Spleen (tissue), 11 donors: ENCODE measurements around the gene FCHO2. TPM values are rescaled to one million over a fixed set of nuclear protein-coding genes. Genes with fewer than 3 reads are reported as not detected.

ENCODE experiments used
- DNase-seq: peaks from one replicate; pipeline ENCODE4 v3.0.0-alpha.2; 2020
- H3K27ac ChIP-seq, 8 donors: fragments of 200-600 bp; sonication (generic) in 7 of 8; 1 replicate in 4 of 8; 2 replicates in 4 of 8; pipeline versions ENCODE4 v1.5.0 to v1.8.0; 2016 to 2021; ENCODE audit warnings: inconsistent platforms in 4 of 8, mild to moderate bottlenecking in 4 of 8, moderate library complexity in 1 of 8
- H3K27me3 ChIP-seq, 7 donors: fragments of 200-600 bp; sonication (generic) in 6 of 7; replicated peaks in 1 of 7; 1 replicate in 4 of 7; 2 replicates in 3 of 7; pipeline versions ENCODE4 v1.5.0 to v1.8.0; 2016 to 2021; ENCODE audit warnings: inconsistent platforms in 3 of 7, mild to moderate bottlenecking in 1 of 7
- H3K36me3 ChIP-seq, 6 donors: fragments of 200-600 bp; sonication (generic) in 5 of 6; 1 replicate in 4 of 6; 2 replicates in 2 of 6; pipeline versions ENCODE4 v1.5.0 to v1.8.0; 2016 to 2021; ENCODE audit warnings: inconsistent platforms in 2 of 6
- H3K4me1 ChIP-seq, 6 donors: fragments of 200-600 bp; sonication (generic) in 5 of 6; 1 replicate in 3 of 6; 2 replicates in 3 of 6; pipeline versions ENCODE4 v1.5.0 to v1.8.0; 2016 to 2021; ENCODE audit warnings: inconsistent platforms in 3 of 6
- H3K4me3 ChIP-seq, 8 donors: fragments of 200-600 bp; sonication (generic) in 7 of 8; 1 replicate in 4 of 8; 2 replicates in 4 of 8; pipeline versions ENCODE4 v1.5.0 to v1.8.0; 2016 to 2021; ENCODE audit warnings: inconsistent platforms in 4 of 8, mild to moderate bottlenecking in 4 of 8, moderate library complexity in 2 of 8
- H3K9me3 ChIP-seq, 8 donors: fragments of 200-600 bp; sonication (generic) in 7 of 8; 1 replicate in 4 of 8; 2 replicates in 4 of 8; pipeline versions ENCODE4 v1.5.0 to v1.8.0; 2016 to 2021; ENCODE audit warnings: inconsistent platforms in 4 of 8
- POLR2A ChIP-seq, 3 donors: fragments of 450-650 bp; IDR thresholded peaks; one replicate each; pipeline ENCODE4 v1.5.1; 2017; ENCODE audit warnings: antibody characterized with exemption in 3 of 3, mild to moderate bottlenecking in 1 of 3
- POLR2AphosphoS5 ChIP-seq, 3 donors: sonication (generic); formaldehyde crosslinking; IDR thresholded peaks; one replicate each; pipeline ENCODE4 v1.5.1; 2017; ENCODE audit warnings: antibody characterized with exemption in 3 of 3
- WGBS, 5 donors: extraction: QIAGEN DNeasy Blood & Tissue Kit in 3 of 5; methylation state at CpG; one replicate each; pipeline versions ENCODE4 v1.1.5 to v1.1.7; 2013 to 2018; 5-methylcytosine and 5-hydroxymethylcytosine counted together
- intact Hi-C: fragments of 100-400 bp; cut with DNase I; formaldehyde crosslinking; loops from one replicate; pipeline ENCODE4 v1.15.0; 2023; ENCODE audit warnings: low total_unique reads
- polyA plus RNA-seq, 3 donors: library from polyadenylated mRNA; stranded (reverse); fragments of 200-250 nt; gene quantifications; one replicate each; pipeline ENCODE4 v1.2.1, GENCODE V29; 2013
- total RNA-seq, 7 donors: library from RNA; depleted of rRNA in 3 of 7; stranded (reverse); fragments of >200 nt in 3 of 7; fragmentation: NEBNext Ultra II Directional in 4 of 7; extraction: Animal tissue kit (Norgen Biotek cat#: 25700) in 4 of 7; gene quantifications; one replicate each; pipeline versions ENCODE4 v1.1.0 to v1.2.1, GENCODE V29; 2016 to 2021
- TF ChIP-seq, protein P1 (sequence below), 11 experiments: fragments of 200-600 bp in 7 of 11; fragments of 450-650 bp in 4 of 11; sonication (generic) in 4 of 11; IDR thresholded peaks in 8 of 11; conservative IDR thresholded peaks in 3 of 11; 1 replicate in 7 of 11; 2 replicates in 4 of 11; pipeline versions ENCODE4 v1.4.0 to v1.8.0; 2016 to 2021; ENCODE audit warnings: antibody characterized with exemption in 11 of 11, inconsistent platforms in 4 of 11, mild to moderate bottlenecking in 1 of 11
- donor health status: healthy with polysubstance abuse.
- donor health status: DM: no; HTN: no; CAD: no; lungs with moderate emphysema.
- donor health status: DM: no; HTN: no; CAD: no.
- donor health status: Bipolar disorder and iron deficiency.
- donor health status: healthy.
- donor health status: DM: no; HTN: no; CAD: no.
- donor health status: DM: yes; HTN: yes; CAD: no.

Gene FCHO2
- total and polyA plus RNA-seq, 10 donors, result 5.6 to 86.6 (median 41.2) TPM

DNA sequence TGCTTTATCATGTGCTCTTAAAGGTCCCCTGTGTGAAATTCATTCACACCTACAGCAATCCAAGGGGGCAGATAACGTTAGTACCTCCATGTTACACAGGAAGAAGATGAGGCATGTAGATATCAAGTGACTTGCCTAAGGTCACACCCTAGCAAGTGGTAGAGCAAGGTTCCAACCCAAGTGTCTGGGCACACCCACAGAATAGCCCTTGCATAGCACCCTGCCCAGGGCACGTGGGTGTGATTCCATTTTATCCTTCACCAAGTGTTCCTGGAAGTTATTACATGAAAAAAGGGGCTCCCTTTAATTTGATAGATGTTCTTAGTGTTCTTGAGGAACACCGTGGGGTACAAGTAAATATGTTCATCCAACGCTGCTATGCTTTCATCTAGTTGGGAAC is 169.4 kb downstream of the FCHO2 start:
- 57 to 74% (median 64%) methylated on average over 4 of the region's 4 CpGs for WGBS, 5 donors
- Histone ChIP-seq H3K4me1 (peaks cover under 1 to 62% (median 15%) of the 10 kb centered on the region in 6 donors), H3K36me3 (peaks cover 0 to 36% (median 0%) of the 10 kb centered on the region in 6 donors), H3K4me3 (no peak overlapping the region), H3K27me3 (peaks cover 0 to 57% (median 14%) of the 10 kb centered on the region in 7 donors), H3K27ac (no peak overlapping the region), H3K9me3 (no peaks in the 10 kb centered on the region)
- TF ChIP-seq POLR2AphosphoS5 (IDR thresholded peaks at IDR 0.05), result no peak
- no peak for TF ChIP-seq POLR2A (IDR thresholded peaks at IDR 0.05)
- TF ChIP-seq, protein P1, sequence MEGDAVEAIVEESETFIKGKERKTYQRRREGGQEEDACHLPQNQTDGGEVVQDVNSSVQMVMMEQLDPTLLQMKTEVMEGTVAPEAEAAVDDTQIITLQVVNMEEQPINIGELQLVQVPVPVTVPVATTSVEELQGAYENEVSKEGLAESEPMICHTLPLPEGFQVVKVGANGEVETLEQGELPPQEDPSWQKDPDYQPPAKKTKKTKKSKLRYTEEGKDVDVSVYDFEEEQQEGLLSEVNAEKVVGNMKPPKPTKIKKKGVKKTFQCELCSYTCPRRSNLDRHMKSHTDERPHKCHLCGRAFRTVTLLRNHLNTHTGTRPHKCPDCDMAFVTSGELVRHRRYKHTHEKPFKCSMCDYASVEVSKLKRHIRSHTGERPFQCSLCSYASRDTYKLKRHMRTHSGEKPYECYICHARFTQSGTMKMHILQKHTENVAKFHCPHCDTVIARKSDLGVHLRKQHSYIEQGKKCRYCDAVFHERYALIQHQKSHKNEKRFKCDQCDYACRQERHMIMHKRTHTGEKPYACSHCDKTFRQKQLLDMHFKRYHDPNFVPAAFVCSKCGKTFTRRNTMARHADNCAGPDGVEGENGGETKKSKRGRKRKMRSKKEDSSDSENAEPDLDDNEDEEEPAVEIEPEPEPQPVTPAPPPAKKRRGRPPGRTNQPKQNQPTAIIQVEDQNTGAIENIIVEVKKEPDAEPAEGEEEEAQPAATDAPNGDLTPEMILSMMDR (IDR thresholded peaks at IDR 0.05 in 8 of 11, conservative IDR thresholded peaks at IDR 0.05 in 3 of 11), result no peak
- no peak for DNase-seq
- intact Hi-C loops, result no loop called here

DNA sequence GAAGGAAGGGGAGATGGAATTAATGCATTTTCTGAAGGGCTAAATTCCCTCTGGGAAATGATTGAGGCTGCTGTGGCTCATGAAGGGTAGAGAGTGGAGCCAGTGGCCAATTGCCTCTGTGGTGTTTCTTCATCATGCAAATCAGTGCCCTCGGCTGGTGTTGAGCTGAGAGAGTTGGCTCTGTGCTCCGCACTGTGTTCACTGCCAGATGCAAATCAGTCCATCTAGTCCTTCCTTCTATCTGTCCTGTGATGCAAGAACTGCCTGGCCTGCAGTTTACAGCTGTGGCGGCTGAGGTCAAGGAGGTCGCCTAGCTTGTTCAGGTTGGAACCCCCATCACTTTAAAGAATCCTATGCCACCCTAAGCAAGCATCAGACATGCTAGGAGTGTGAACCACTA is 170.5 kb downstream of the FCHO2 start:
- peaks cover 0 to 40% (median 0%) of the 10 kb centered on the region in 6 donors for H3K36me3 ChIP-seq
- peaks cover 0 to 54% (median 13%) of the 10 kb centered on the region in 6 donors for H3K4me1 ChIP-seq
- no peak for DNase-seq
- H3K27ac ChIP-seq, result no peak overlapping the region
- H3K9me3 ChIP-seq, result no peaks in the 10 kb centered on the region
- TF ChIP-seq, protein P1 (IDR thresholded peaks at IDR 0.05 in 8 of 11, conservative IDR thresholded peaks at IDR 0.05 in 3 of 11), result no peak
- TF ChIP-seq POLR2AphosphoS5 (IDR thresholded peaks at IDR 0.05), result no peak
- WGBS, 5 donors, result 65 to 87% (median 75%) methylated on average over 4 of the region's 4 CpGs
- intact Hi-C loops, result no loop called here
- peaks cover 0 to 46% (median 6%) of the 10 kb centered on the region in 7 donors for H3K27me3 ChIP-seq
- H3K4me3 ChIP-seq, result no peak overlapping the region

DNA sequence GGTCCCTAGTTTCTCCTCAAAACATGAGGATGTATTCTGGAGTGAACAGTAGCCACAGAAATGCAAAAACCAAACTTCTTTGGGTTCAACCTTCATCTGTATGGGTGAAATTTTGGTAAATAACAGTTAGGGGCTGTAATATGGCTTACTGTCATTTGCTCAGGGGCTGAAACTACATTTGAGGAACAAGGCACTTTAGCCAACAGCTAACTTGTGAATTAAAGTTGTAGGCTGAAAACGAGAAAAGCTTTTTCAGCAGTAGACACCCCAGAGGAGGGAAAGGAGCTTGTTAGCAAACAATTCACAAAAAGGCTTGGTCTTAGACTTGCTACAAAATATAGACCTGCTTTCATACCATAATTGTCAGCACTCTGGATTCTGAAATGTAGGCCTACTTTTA is 171.1 kb downstream of the FCHO2 start:
- no peak overlapping the region for H3K4me3 ChIP-seq

DNA sequence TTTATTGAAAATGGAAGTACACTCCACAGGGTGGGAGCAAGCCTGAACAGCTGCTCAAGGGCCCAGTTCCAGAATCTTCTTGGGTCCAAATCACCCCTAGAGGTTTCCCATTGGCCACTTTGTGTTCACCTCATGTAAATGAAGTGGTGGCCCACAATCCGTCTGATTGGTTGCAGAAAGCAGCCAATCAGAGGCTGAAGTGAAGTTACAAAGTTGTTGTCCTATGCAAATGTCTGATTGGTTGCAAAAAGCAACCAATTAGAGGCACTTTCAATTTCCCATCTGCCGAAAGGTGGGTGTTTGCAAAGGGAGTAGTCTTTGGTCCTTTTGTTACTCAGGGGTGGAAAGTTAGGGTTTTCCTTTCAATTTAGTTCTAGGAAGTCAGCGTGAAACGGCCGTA is 173.3 kb downstream of the FCHO2 start:
- TF ChIP-seq, protein P1 (IDR thresholded peaks at IDR 0.05 in 8 of 11, conservative IDR thresholded peaks at IDR 0.05 in 3 of 11), result no peak
- no peak for TF ChIP-seq POLR2A (IDR thresholded peaks at IDR 0.05)
- no peak for TF ChIP-seq POLR2AphosphoS5 (IDR thresholded peaks at IDR 0.05)
- intact Hi-C loops, result no loop called here
- H3K4me3 ChIP-seq, result no peak overlapping the region
- H3K36me3 ChIP-seq, result peaks cover 0 to 44% (median 0%) of the 10 kb centered on the region in 6 donors
- no peak for DNase-seq
- no peaks in the 10 kb centered on the region for H3K9me3 ChIP-seq
- peaks cover 0 to 37% (median 6%) of the 10 kb centered on the region in 6 donors for H3K4me1 ChIP-seq
- peaks cover 0 to 26% (median 0%) of the 10 kb centered on the region in 7 donors for H3K27me3 ChIP-seq
- 83 to 97% (median 86%) methylated on average over 5 of the region's 5 CpGs for WGBS, 5 donors
- H3K27ac ChIP-seq, result no peak overlapping the region

More for the DNA sequence above, 171.1 kb downstream of the FCHO2 start:
- Histone ChIP-seq H3K9me3 (no peaks in the 10 kb centered on the region), H3K4me1 (peaks cover 0 to 54% (median 13%) of the 10 kb centered on the region in 6 donors), H3K36me3 (peaks cover 0 to 46% (median 0%) of the 10 kb centered on the region in 6 donors), H3K27ac (no peak overlapping the region), H3K27me3 (peaks cover 0 to 41% (median under 1%) of the 10 kb centered on the region in 7 donors)
- intact Hi-C loops, result no loop called here
- no peak for DNase-seq
- 43 to 75% (median 64%) methylated on average over 1 of the region's 1 CpG for WGBS, 5 donors
- no peak for TF ChIP-seq POLR2A (IDR thresholded peaks at IDR 0.05)
